ENCODE data around the gene TOX2. TPM values are rescaled to one million over a fixed set of nuclear protein-coding genes. Genes with fewer than 3 reads are reported as not detected.

TOX2 gene
- total RNA-seq, 1 donor from 2014 or later: 3.3 TPM

DNA sequence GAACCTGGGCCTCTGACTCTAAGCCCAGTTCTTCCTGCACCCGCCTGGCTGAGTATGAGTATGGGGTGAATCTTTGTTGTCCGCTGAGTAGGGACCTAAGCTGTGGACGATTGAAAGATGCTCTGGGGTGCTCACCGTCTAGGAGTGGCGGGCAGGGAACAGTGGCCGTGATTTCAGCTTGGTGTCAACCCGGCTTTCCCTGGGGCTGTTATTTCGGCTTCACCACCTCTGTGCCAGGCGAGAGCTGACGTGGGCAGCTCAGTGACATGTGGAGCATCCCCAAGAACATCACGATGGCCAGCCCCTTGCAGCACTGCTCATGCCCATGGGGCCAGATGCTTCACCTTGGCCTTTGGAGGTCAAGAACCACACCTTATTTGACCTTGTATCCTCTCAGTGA lies 102.6 kb downstream of the TOX2 start:
- Mint-ChIP-seq H3K27me3 (ENCODE audit: low read depth) (no peaks in the 10 kb centered on the region), H3K4me3 (no peak overlapping the region), H3K4me1 (peaks cover 11% of the 10 kb centered on the region), H3K9me3 (no peaks in the 10 kb centered on the region), H3K27ac (ENCODE audit: unreplicated experiment) (no peak overlapping the region), H3K36me3 (ENCODE audit: low read depth) (no peaks in the 10 kb centered on the region)
- no peak for DNase-seq (ENCODE audit: low read depth, low spot score)
- TF ChIP-seq, protein P1, sequence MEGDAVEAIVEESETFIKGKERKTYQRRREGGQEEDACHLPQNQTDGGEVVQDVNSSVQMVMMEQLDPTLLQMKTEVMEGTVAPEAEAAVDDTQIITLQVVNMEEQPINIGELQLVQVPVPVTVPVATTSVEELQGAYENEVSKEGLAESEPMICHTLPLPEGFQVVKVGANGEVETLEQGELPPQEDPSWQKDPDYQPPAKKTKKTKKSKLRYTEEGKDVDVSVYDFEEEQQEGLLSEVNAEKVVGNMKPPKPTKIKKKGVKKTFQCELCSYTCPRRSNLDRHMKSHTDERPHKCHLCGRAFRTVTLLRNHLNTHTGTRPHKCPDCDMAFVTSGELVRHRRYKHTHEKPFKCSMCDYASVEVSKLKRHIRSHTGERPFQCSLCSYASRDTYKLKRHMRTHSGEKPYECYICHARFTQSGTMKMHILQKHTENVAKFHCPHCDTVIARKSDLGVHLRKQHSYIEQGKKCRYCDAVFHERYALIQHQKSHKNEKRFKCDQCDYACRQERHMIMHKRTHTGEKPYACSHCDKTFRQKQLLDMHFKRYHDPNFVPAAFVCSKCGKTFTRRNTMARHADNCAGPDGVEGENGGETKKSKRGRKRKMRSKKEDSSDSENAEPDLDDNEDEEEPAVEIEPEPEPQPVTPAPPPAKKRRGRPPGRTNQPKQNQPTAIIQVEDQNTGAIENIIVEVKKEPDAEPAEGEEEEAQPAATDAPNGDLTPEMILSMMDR (conservative IDR thresholded peaks at IDR 0.05): no peak

DNA sequence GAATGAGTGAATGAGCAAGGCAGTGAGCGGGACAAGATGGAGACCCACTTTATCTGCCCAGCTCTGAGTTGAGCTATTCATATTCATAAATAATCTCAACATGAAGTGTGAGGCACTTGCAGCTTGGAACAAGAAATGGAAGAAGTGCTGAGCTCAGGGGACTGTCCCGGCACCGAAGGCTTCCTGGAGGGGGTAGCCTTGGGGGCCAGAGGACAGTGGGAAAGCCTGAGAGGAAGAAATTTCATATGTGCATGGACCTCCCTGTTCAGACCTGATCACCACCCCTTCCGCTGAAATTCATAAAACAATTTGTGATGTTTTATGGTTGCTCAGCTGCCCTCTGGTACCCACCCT lies 103.2 kb downstream of the TOX2 start:
- no peak overlapping the region for H3K4me3 Mint-ChIP-seq
- DNase-seq (ENCODE audit: low read depth, low spot score): no peak
- no peaks in the 10 kb centered on the region for H3K9me3 Mint-ChIP-seq
- H3K36me3 Mint-ChIP-seq (ENCODE audit: low read depth): no peaks in the 10 kb centered on the region
- no peaks in the 10 kb centered on the region for H3K27me3 Mint-ChIP-seq (ENCODE audit: low read depth)
- peaks cover 11% of the 10 kb centered on the region for H3K4me1 Mint-ChIP-seq
- no peak overlapping the region for H3K27ac Mint-ChIP-seq (ENCODE audit: unreplicated experiment)
- TF ChIP-seq, protein P1 (conservative IDR thresholded peaks at IDR 0.05): no peak

GRCh38 chr20:44018259-44018941 lies 103.7 kb downstream of the TOX2 start:
- DNase-seq (ENCODE audit: low read depth, low spot score): no peak
- Mint-ChIP-seq H3K4me3 (no peak overlapping the region), H3K9me3 (no peaks in the 10 kb centered on the region), H3K4me1 (peaks cover 11% of the 10 kb centered on the region), H3K27ac (ENCODE audit: unreplicated experiment) (no peak overlapping the region), H3K36me3 (ENCODE audit: low read depth) (no peaks in the 10 kb centered on the region), H3K27me3 (ENCODE audit: low read depth) (no peaks in the 10 kb centered on the region)
- TF ChIP-seq, protein P1 (conservative IDR thresholded peaks at IDR 0.05): no peak

- peaks cover 2% of the 10 kb centered on the region for H3K27me3 Mint-ChIP-seq (ENCODE audit: low read depth)
- H3K36me3 Mint-ChIP-seq (ENCODE audit: low read depth): no peaks in the 10 kb centered on the region
- H3K27ac Mint-ChIP-seq (ENCODE audit: unreplicated experiment): no peak overlapping the region
- no peak for DNase-seq (ENCODE audit: low read depth, low spot score)
- no peaks in the 10 kb centered on the region for H3K9me3 Mint-ChIP-seq
- H3K4me3 Mint-ChIP-seq: no peak overlapping the region
- peaks cover 11% of the 10 kb centered on the region for H3K4me1 Mint-ChIP-seq
- TF ChIP-seq, protein P1 (conservative IDR thresholded peaks at IDR 0.05): no peak
Measured at GRCh38 chr20:44018942-44019637, 104.4 kb downstream of the TOX2 start.

GRCh38 chr20:44019638-44020335 lies 105.1 kb downstream of the TOX2 start:
- peaks cover 2% of the 10 kb centered on the region for H3K27me3 Mint-ChIP-seq (ENCODE audit: low read depth)
- no peak overlapping the region for H3K4me3 Mint-ChIP-seq
- H3K36me3 Mint-ChIP-seq (ENCODE audit: low read depth): no peaks in the 10 kb centered on the region
- TF ChIP-seq, protein P1 (conservative IDR thresholded peaks at IDR 0.05): no peak
- H3K27ac Mint-ChIP-seq (ENCODE audit: unreplicated experiment): no peak overlapping the region
- H3K4me1 Mint-ChIP-seq: peaks cover 11% of the 10 kb centered on the region
- H3K9me3 Mint-ChIP-seq: no peaks in the 10 kb centered on the region
- no peak for DNase-seq (ENCODE audit: low read depth, low spot score)

All from neural crest cell (in vitro differentiated cells).